BLaER1 treated with 17β-estradiol and CSF1 and Interleukin-3, amounts not matched to agents 10 nM and 100 nM (cell line): ENCODE results near the gene WDR27.
"Not testable (repeated sequence)": the region's sequence is repeated elsewhere in the genome, so short reads cannot be mapped to it uniquely, and the experiment has no call there.

ENCODE experiments used
- H3K27ac ChIP-seq, 11 experiments: shearing (Covaris generic); formaldehyde crosslinking; 2 replicates each; pipeline ENCODE4 v1.8.1; 2022
- H3K27me3 ChIP-seq, 11 experiments: shearing (Covaris generic); formaldehyde crosslinking; 2 replicates each; pipeline ENCODE4 v1.8.1; 2022
- H3K36me3 ChIP-seq, 11 experiments: shearing (Covaris generic); formaldehyde crosslinking; 2 replicates each; pipeline ENCODE4 v1.8.1; 2022
- H3K4me1 ChIP-seq, 10 experiments: shearing (Covaris generic); formaldehyde crosslinking; 2 replicates each; pipeline ENCODE4 v1.8.1; 2022
- H3K4me2 ChIP-seq, 11 experiments: shearing (Covaris generic); formaldehyde crosslinking; 2 replicates each; pipeline ENCODE4 v1.8.1; 2022
- H3K4me3 ChIP-seq, 10 experiments: shearing (Covaris generic); formaldehyde crosslinking; 2 replicates each; pipeline ENCODE4 v1.8.1; 2022
- H3K9ac ChIP-seq, 11 experiments: shearing (Covaris generic); formaldehyde crosslinking; 2 replicates each; pipeline ENCODE4 v1.8.1; 2022
- H3K9me3 ChIP-seq, 11 experiments: shearing (Covaris generic); formaldehyde crosslinking; replicated peaks in 1 of 11; 2 replicates each; pipeline ENCODE4 v1.8.1; 2022
- H4K20me1 ChIP-seq, 11 experiments: shearing (Covaris generic); formaldehyde crosslinking; 2 replicates each; pipeline ENCODE4 v1.8.1; 2022
- Cebpa-rat ChIP-seq, 11 experiments: shearing (Covaris generic); IDR thresholded peaks; 2 replicates each; pipeline ENCODE4 v1.8.1; 2022

Gene WDR27

GRCh38 chr6:169719117-169719516 is 17.3 kb upstream of the WDR27 start:
- Histone ChIP-seq H3K27ac (no peak overlapping the region), H3K27me3 (no peaks in the 10 kb centered on the region), H3K4me3 (no peak overlapping the region), H3K4me1 (peaks cover 13 to 31% (median 22%) of the 10 kb centered on the region in 10 experiments), H3K36me3 (peaks cover 32 to 66% (median 45%) of the 10 kb centered on the region in 11 experiments), H3K9ac (no peak overlapping the region), H4K20me1 (peaks cover 6 to 64% (median 35%) of the 10 kb centered on the region in 11 experiments; a peak in 17 of 22 replicates), H3K4me2 (no peak overlapping the region), H3K9me3 (no peaks in the 10 kb centered on the region)
- TF ChIP-seq Cebpa-rat (IDR thresholded peaks at IDR 0.05), result no peak

GRCh38 chr6:169714595-169714994 is 12.8 kb upstream of the WDR27 start:
- H3K4me3 ChIP-seq, result no peak overlapping the region
- no peak overlapping the region for H3K27ac ChIP-seq
- no peak for TF ChIP-seq Cebpa-rat (IDR thresholded peaks at IDR 0.05)
- peaks cover 0 to 23% (median 12%) of the 10 kb centered on the region in 11 experiments; a peak in 11 of 22 replicates for H4K20me1 ChIP-seq
- H3K9me3 ChIP-seq, result no peaks in the 10 kb centered on the region
- H3K4me2 ChIP-seq, result no peak overlapping the region
- H3K9ac ChIP-seq, result no peak overlapping the region
- no peaks in the 10 kb centered on the region for H3K4me1 ChIP-seq
- H3K36me3 ChIP-seq, result peaks cover 68 to 100% (median 88%) of the 10 kb centered on the region in 11 experiments
- no peaks in the 10 kb centered on the region for H3K27me3 ChIP-seq

- peaks cover 0 to 19% (median 8%) of the 10 kb centered on the region in 11 experiments; a peak in 11 of 22 replicates for H4K20me1 ChIP-seq
- H3K9ac ChIP-seq, result no peak overlapping the region
- no peak for TF ChIP-seq Cebpa-rat (IDR thresholded peaks at IDR 0.05)
- no peaks in the 10 kb centered on the region for H3K4me1 ChIP-seq
- H3K4me2 ChIP-seq, result no peak overlapping the region
- H3K27ac ChIP-seq, result no peak overlapping the region
- peaks cover 72 to 100% (median 92%) of the 10 kb centered on the region in 11 experiments for H3K36me3 ChIP-seq
- H3K9me3 ChIP-seq, result no peaks in the 10 kb centered on the region
- H3K4me3 ChIP-seq, result no peak overlapping the region
- H3K27me3 ChIP-seq, result no peaks in the 10 kb centered on the region
These were observed 12.3 kb upstream of the WDR27 start for GRCh38 chr6:169714178-169714577.

GRCh38 chr6:169710009-169710408 is 8.2 kb upstream of the WDR27 start:
- H3K4me2 ChIP-seq, result no peak overlapping the region
- H3K4me1 ChIP-seq, result peaks cover 14 to 26% (median 23%) of the 10 kb centered on the region in 10 experiments
- no peaks in the 10 kb centered on the region for H3K9me3 ChIP-seq
- no peak overlapping the region for H3K27ac ChIP-seq
- H3K27me3 ChIP-seq, result no peaks in the 10 kb centered on the region
- peaks cover 53 to 87% (median 73%) of the 10 kb centered on the region in 11 experiments for H3K36me3 ChIP-seq
- 0 out of 22 replicates have a peak overlapping the region, but pooled peaks of 1 of the 11 experiments have one; percentile 8 for H3K9ac ChIP-seq
- TF ChIP-seq Cebpa-rat (IDR thresholded peaks at IDR 0.05), result no peak
- H4K20me1 ChIP-seq, result peaks cover 0 to 17% (median 9%) of the 10 kb centered on the region in 11 experiments; a peak in 13 of 22 replicates
- H3K4me3 ChIP-seq, result no peak overlapping the region

GRCh38 chr6:169709293-169709692 is 7.5 kb upstream of the WDR27 start:
- Histone ChIP-seq H3K36me3 (peaks cover 49 to 87% (median 73%) of the 10 kb centered on the region in 11 experiments), H3K4me1 (peaks cover 18 to 32% (median 30%) of the 10 kb centered on the region in 10 experiments)
- no peak for TF ChIP-seq Cebpa-rat (IDR thresholded peaks at IDR 0.05)

GRCh38 chr6:169707772-169708171 is 5.9 kb upstream of the WDR27 start:
- H3K36me3 ChIP-seq, result peaks cover 35 to 86% (median 67%) of the 10 kb centered on the region in 11 experiments

More at GRCh38 chr6:169709293-169709692, 7.5 kb upstream of the WDR27 start:
- Histone ChIP-seq H4K20me1 (peaks cover 0 to 24% (median 16%) of the 10 kb centered on the region in 11 experiments; a peak in 14 of 22 replicates), H3K27me3 (no peaks in the 10 kb centered on the region), H3K9me3 (no peaks in the 10 kb centered on the region), H3K4me3 (no peak overlapping the region), H3K4me2 (no peak overlapping the region), H3K9ac (no peak overlapping the region), H3K27ac (no peak overlapping the region)

GRCh38 chr6:169702840-169703246 is 1.0 kb upstream of the WDR27 start:
- peaks cover 5 to 40% (median 31%) of the 10 kb centered on the region in 11 experiments; a peak in 16 of 22 replicates for H4K20me1 ChIP-seq
- H3K27ac ChIP-seq, result peak overlapping the region; percentile 89 to 98 (median 94)
- peak overlapping the region; percentile 85 to 98 (median 95) for H3K4me3 ChIP-seq
- peaks cover 0 to 2% (median 0%) of the 10 kb centered on the region in 11 experiments; a peak in 5 of 22 replicates for H3K9me3 ChIP-seq
- peak overlapping the region; percentile 91 to 98 (median 95) for H3K9ac ChIP-seq
- peaks cover 46 to 66% (median 60%) of the 10 kb centered on the region in 10 experiments for H3K4me1 ChIP-seq
- peaks cover 10 to 54% (median 32%) of the 10 kb centered on the region in 11 experiments; a peak in 18 of 22 replicates for H3K36me3 ChIP-seq
- H3K27me3 ChIP-seq, result no peaks in the 10 kb centered on the region
- TF ChIP-seq Cebpa-rat (IDR thresholded peaks at IDR 0.05), result no peak
- peak overlapping the region; percentile 82 to 96 (median 91) for H3K4me2 ChIP-seq

More at GRCh38 chr6:169707772-169708171, 5.9 kb upstream of the WDR27 start:
- peaks cover 32 to 47% (median 45%) of the 10 kb centered on the region in 10 experiments for H3K4me1 ChIP-seq
- H3K9ac ChIP-seq, result no peak overlapping the region
- H3K9me3 ChIP-seq, result no peaks in the 10 kb centered on the region
- H4K20me1 ChIP-seq, result peaks cover 5 to 38% (median 31%) of the 10 kb centered on the region in 11 experiments; a peak in 16 of 22 replicates
- no peak for TF ChIP-seq Cebpa-rat (IDR thresholded peaks at IDR 0.05)
- no peak overlapping the region for H3K27ac ChIP-seq
- H3K27me3 ChIP-seq, result no peaks in the 10 kb centered on the region
- H3K4me2 ChIP-seq, result no peak overlapping the region
- no peak overlapping the region for H3K4me3 ChIP-seq

GRCh38 chr6:169701311-169701953 is 397 bp downstream of the WDR27 start:
- Histone ChIP-seq H4K20me1 (peaks cover 5 to 39% (median 31%) of the 10 kb centered on the region in 11 experiments; a peak in 16 of 22 replicates), H3K9ac (peak overlapping the region; percentile 91 to 98 (median 95)), H3K27me3 (no peaks in the 10 kb centered on the region), H3K4me1 (peaks cover 43 to 58% (median 52%) of the 10 kb centered on the region in 10 experiments), H3K4me2 (peak overlapping the region; percentile 63 to 93 (median 87)), H3K9me3 (peaks cover 8 to 16% (median 12%) of the 10 kb centered on the region in 11 experiments), H3K36me3 (peaks cover 12 to 50% (median 44%) of the 10 kb centered on the region in 11 experiments; a peak in 20 of 22 replicates), H3K27ac (peak overlapping the region; percentile 49 to 98 (median 94)), H3K4me3 (peak overlapping the region; percentile 85 to 98 (median 95))
- no peak for TF ChIP-seq Cebpa-rat (IDR thresholded peaks at IDR 0.05)

- H3K27ac ChIP-seq, result 0 out of 22 replicates have a peak overlapping the region, but pooled peaks of 1 of the 11 experiments have one; percentile 49
- H4K20me1 ChIP-seq, result peaks cover 5 to 31% (median 25%) of the 10 kb centered on the region in 11 experiments; a peak in 16 of 22 replicates
- no peak for TF ChIP-seq Cebpa-rat (IDR thresholded peaks at IDR 0.05)
- peaks cover 20 to 55% (median 48%) of the 10 kb centered on the region in 11 experiments; a peak in 20 of 22 replicates for H3K36me3 ChIP-seq
- no peaks in the 10 kb centered on the region for H3K27me3 ChIP-seq
- peak overlapping the region in 9 of 10 experiments; percentile 87 to 98 (median 96); a peak in 13 of 20 replicates for H3K4me3 ChIP-seq
- peak overlapping the region; percentile 63 to 93 (median 87) for H3K4me2 ChIP-seq
- H3K9ac ChIP-seq, result peak overlapping the region in 8 of 11 experiments; percentile 91 to 98 (median 95); a peak in 9 of 22 replicates
- peaks cover 35 to 46% (median 41%) of the 10 kb centered on the region in 10 experiments for H3K4me1 ChIP-seq
- peaks cover 20 to 28% (median 24%) of the 10 kb centered on the region in 11 experiments for H3K9me3 ChIP-seq
These were observed 1.5 kb downstream of the WDR27 start for GRCh38 chr6:169700296-169700695.

GRCh38 chr6:169697115-169697514 is 4.7 kb downstream of the WDR27 start:
- H3K27me3 ChIP-seq, H3K4me2 ChIP-seq: not testable (repeated sequence)
- H4K20me1 ChIP-seq, result peaks cover 0 to 11% (median 0%) of the 10 kb centered on the region in 11 experiments; a peak in 4 of 22 replicates

More at GRCh38 chr6:169697115-169697514, 4.7 kb downstream of the WDR27 start:
- Histone ChIP-seq H3K4me1 (peaks cover 13 to 21% (median 15%) of the 10 kb centered on the region in 10 experiments), H3K9me3 (peaks cover 47 to 59% (median 55%) of the 10 kb centered on the region in 11 experiments), H3K36me3 (peaks cover 20 to 62% (median 53%) of the 10 kb centered on the region in 11 experiments)
- not testable (repeated sequence) for H3K27ac ChIP-seq, H3K4me3 ChIP-seq, H3K9ac ChIP-seq
